Mononuclear cell (primary cell): ENCODE measurements around the gene ACSM2B. TPM values are rescaled to one million over a fixed set of nuclear protein-coding genes. Genes with fewer than 3 reads are reported as not detected.
"Not testable (repeated sequence)": the region's sequence is repeated elsewhere in the genome, so short reads cannot be mapped to it uniquely, and the experiment has no call there.

Experiments used
- H3K27me3 ChIP-seq: 2 replicates; pipeline ENCODE4 v1.6.0; 2011; ENCODE audit warnings: low read length, control low read depth; ENCODE audit not compliant: insufficient read depth
- H3K4me1 ChIP-seq: 2 replicates; pipeline ENCODE4 v1.5.1; 2011; ENCODE audit warnings: mild to moderate bottlenecking, low read length, control low read depth; ENCODE audit not compliant: insufficient read depth
- H3K4me3 ChIP-seq: 2 replicates; pipeline ENCODE4 v1.5.1; 2011; ENCODE audit warnings: mild to moderate bottlenecking, low read length, moderate library complexity
- H3K9me3 ChIP-seq: 2 replicates; pipeline ENCODE4 v1.5.1; 2011; ENCODE audit warnings: low read depth, mild to moderate bottlenecking, control low read depth, low read length
- total RNA-seq: library from RNA; depleted of rRNA; stranded (reverse); fragments of >200 nt; gene quantifications from one replicate; pipeline ENCODE4 v1.2.3, GENCODE V29; 2012

The ACSM2B gene
- total RNA-seq, 1 donor, result not detected

DNA sequence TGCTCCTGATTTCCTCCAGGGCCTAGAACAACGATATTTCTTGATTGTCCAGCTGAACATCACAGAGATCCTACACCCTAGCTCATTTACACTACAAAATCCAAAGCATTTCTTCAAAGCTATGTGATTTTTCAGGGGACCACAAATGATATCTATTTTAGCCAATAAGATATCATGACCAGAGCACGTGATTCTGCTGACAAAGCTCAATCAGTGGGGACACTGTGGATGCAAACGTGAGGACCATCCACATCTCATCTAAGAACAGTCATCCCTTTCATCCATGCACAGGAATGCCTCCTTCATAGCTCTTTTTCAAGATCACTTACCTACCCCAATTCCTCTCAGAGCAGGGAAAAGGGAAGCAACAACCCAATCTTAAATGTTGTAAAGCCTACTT is 56.9 kb downstream of the ACSM2B start:
- H3K9me3 ChIP-seq, result no peaks in the 10 kb centered on the region
- H3K4me3 ChIP-seq, result no peak overlapping the region

DNA sequence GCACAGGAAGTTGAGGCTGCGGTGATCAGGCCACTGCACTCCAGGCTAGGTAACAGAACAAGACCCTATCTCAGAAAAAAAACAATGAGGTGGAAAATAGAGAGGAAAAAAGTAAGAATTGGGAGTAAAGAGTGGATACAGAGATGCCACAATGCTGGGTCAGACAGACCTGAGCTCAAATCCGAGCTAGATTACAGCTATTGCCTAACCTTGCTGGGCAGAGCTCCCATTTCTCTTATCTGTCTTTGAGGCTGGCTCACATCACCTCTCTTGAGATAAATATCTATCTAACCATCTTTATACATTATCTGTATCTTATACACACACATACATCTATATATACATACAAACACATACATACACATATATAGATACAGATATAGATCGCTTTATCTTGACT is 59.0 kb downstream of the ACSM2B start:
- H3K27me3 ChIP-seq, result no peaks in the 10 kb centered on the region
- H3K4me1 ChIP-seq, result no peaks in the 10 kb centered on the region
- no peaks in the 10 kb centered on the region for H3K9me3 ChIP-seq
- no peak overlapping the region for H3K4me3 ChIP-seq

More for the DNA sequence above, 56.9 kb downstream of the ACSM2B start:
- no peaks in the 10 kb centered on the region for H3K27me3 ChIP-seq
- H3K4me1 ChIP-seq, result no peaks in the 10 kb centered on the region

DNA sequence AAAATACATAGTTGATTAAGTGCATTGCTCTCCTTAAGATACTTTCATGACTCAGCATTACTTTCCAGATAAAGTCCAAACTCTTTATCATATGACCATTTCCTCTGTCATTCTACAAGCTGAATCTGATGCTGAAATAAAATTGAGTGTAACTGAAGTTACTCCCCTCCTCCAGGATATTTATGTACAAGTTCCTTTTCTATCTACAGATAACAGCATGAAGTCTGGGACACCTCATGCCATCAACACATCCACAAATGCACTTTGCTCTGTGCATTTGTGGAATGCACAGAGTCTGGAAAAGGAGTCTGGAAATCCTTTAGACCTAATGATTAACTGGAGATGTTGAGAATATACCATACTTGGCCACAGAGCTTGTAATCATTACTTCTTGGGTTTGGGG is 60.5 kb downstream of the ACSM2B start:
- Histone ChIP-seq H3K9me3 (no peaks in the 10 kb centered on the region), H3K4me3 (no peak overlapping the region), H3K27me3 (no peaks in the 10 kb centered on the region), H3K4me1 (no peaks in the 10 kb centered on the region)

DNA sequence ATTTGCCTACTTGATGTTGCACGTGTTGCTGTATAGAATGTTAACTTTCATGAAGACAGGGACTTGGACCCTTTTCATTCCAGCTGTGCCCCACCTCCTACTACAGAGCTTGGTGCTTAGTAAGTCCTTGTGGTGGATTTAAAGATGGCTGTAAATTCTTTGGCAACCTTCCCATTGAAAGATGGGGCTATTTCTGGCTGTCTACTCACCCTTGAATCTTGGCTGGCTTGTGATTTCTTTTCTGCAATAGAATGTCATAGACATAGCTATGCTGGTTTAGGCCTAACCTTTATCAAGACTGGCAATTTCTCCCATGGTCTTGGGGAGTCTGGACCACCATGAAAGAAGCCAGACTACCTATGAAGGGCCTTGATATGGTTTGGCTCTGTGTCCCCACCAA is 65.8 kb downstream of the ACSM2B start:
- no peaks in the 10 kb centered on the region for H3K9me3 ChIP-seq
- no peak overlapping the region for H3K4me3 ChIP-seq
- no peaks in the 10 kb centered on the region for H3K4me1 ChIP-seq
- H3K27me3 ChIP-seq, result no peaks in the 10 kb centered on the region

DNA sequence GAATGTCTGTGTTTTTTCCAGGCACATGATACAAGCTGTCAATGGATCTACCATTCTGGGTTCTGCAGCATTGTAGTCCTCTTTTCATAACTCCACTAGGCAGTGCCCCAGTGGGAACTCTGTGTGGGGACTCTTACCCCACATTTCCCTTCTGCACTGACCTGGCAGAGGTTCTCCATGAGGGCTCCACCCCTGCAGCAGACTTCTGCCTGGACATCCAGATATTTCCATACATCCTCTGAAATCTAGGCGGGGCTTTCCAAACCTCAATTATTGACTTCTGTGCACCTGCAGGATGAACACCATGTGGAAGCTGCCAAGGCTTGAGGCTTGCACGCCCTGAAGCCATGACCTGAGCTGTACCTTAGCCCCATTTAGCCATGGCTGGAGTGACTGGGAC is 68.9 kb downstream of the ACSM2B start:
- Histone ChIP-seq H3K27me3 (no peaks in the 10 kb centered on the region), H3K4me3 (no peak overlapping the region), H3K9me3 (no peaks in the 10 kb centered on the region), H3K4me1 (no peaks in the 10 kb centered on the region)

DNA sequence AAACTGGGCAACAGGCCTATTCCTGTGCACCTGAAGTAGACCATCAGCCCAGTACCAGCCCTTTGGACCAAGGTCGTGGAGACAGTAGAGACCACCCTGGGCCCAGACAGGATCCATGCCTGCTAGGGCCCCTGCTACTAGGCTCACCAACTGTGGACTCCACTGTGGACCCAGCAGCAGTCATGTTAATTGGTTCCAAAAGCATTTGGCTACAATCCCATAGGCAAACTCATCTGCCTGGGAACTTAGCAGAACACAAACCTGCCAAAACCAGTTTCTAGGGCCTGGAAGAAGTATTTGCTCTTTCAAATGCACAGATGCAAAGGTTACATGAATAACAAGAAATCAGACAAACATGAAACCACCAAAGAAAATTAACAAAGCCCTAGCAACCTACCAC is 71.7 kb downstream of the ACSM2B start:
- H3K9me3 ChIP-seq, result no peaks in the 10 kb centered on the region
- H3K4me1 ChIP-seq, result no peaks in the 10 kb centered on the region
- H3K4me3 ChIP-seq, result no peak overlapping the region
- no peaks in the 10 kb centered on the region for H3K27me3 ChIP-seq

DNA sequence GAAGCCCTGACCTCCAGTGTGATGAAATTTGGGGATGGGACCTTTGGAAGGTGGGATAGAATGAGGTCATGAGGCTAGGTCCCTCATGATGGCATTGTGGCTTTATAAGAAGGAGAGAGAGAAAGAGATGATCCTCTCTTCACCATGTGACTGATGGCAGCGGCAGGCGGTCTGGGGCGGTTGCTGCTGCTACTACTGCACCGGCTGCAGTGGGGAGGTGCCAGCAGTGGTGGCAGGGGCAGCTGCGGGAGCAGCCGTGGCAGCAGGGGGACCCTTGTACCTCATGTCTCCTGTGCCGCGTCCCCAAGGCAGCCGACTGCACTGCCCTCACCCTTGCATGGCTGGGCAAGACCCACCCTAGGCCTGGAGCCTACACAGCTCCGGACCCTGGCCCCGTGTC is 84.7 kb downstream of the ACSM2B start:
- H3K4me3 ChIP-seq, H3K4me1 ChIP-seq, H3K27me3 ChIP-seq, H3K9me3 ChIP-seq: not testable (repeated sequence)

DNA sequence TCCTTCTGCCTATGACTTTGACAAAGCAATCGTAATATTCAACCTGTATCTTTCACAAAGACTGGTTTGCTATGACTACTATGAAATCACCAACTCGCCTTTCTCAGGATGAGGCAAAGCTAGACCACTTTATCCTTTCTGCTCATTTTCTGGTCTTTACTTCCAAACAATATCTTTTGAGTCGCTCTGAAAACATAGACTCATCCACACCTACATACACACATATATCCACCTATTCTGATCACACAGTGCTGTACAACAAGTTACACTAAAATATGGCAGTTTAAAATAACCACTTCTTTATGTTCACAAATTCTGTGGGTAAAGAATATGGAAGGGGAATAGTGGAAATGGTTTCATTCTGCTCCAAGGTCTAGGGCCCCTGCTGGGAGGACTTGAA is 85.2 kb downstream of the ACSM2B start:
- H3K4me3 ChIP-seq, H3K9me3 ChIP-seq, H3K4me1 ChIP-seq, H3K27me3 ChIP-seq: not testable (repeated sequence)

Other genes starting within 250 kb of the ACSM2B start
- gene GP2, start 248.9 kb downstream of the ACSM2B start, total RNA-seq, result not detected
- gene UMOD, start 223.7 kb downstream of the ACSM2B start, total RNA-seq, result not detected
- not detected for gene PDILT, start 171.6 kb downstream of the ACSM2B start, total RNA-seq
- gene ACSM5, start 166.8 kb downstream of the ACSM2B start, total RNA-seq, result not detected
- gene ACSM2A, start 124.8 kb downstream of the ACSM2B start, total RNA-seq, result not detected
- gene ACSM1, start 121.3 kb upstream of the ACSM2B start, total RNA-seq, result 0.10 TPM
- 132 TPM for gene THUMPD1, start 165.5 kb upstream of the ACSM2B start, total RNA-seq
- gene ACSM3, start 187.6 kb upstream of the ACSM2B start, total RNA-seq, result 10.8 TPM
- 0.84 TPM for gene ERI2, start 230.1 kb upstream of the ACSM2B start, total RNA-seq
- gene REXO5, start 230.2 kb upstream of the ACSM2B start, total RNA-seq, result 0.94 TPM